HL-60 (cell line): Measurements from ENCODE around the gene RPRD1B.

ENCODE experiments used
- DNase-seq, 2 experiments: peaks; one replicate each; pipeline ENCODE4 v3.0.0-alpha.2; 2010 to 2020; ENCODE audit warnings: low read depth in 1 of 2, low spot score in 1 of 2
- H3K27ac ChIP-seq: fragments of 250-450 bp; sonication (Bioruptor Pico); replicated peaks from 2 replicates; pipeline ENCODE4 v1.5.1; 2020; ENCODE audit warnings: mild to moderate bottlenecking, moderate library complexity
- H3K27me3 ChIP-seq: fragments of 250-450 bp; sonication (Bioruptor Pico); 2 replicates; pipeline ENCODE4 v1.5.1; 2021; ENCODE audit warnings: mild to moderate bottlenecking, moderate library complexity; ENCODE audit not compliant: insufficient read depth, poor library complexity, severe bottlenecking
- H3K4me3 ChIP-seq: replicated peaks from 2 replicates; pipeline ENCODE4 v1.5.1; 2011; ENCODE audit warnings: mild to moderate bottlenecking, control low read depth, low read length; ENCODE audit not compliant: insufficient read depth
- GABPA ChIP-seq: IDR thresholded peaks from 2 replicates; pipeline ENCODE4 v1.6.1; 2012; ENCODE audit warnings: low read depth
- POLR2AphosphoS5 ChIP-seq: IDR thresholded peaks from 2 replicates; pipeline ENCODE4 v1.6.1; 2012; ENCODE audit warnings: low read depth
- SPI1 ChIP-seq: IDR thresholded peaks from 2 replicates; pipeline ENCODE4 v1.6.1; 2012; ENCODE audit warnings: low read depth, mild to moderate bottlenecking, borderline replicate concordance
- TF ChIP-seq, protein P1 (sequence below): IDR thresholded peaks from 2 replicates; pipeline ENCODE4 v1.6.1; 2012; ENCODE audit warnings: low read depth; ENCODE audit not compliant: insufficient replicate concordance
- TF ChIP-seq, protein P2 (sequence below): IDR thresholded peaks from one replicate; pipeline ENCODE4 v1.5.1; 2011; ENCODE audit warnings: low read length, control low read depth, inconsistent platforms; ENCODE audit not compliant: insufficient read depth

The RPRD1B gene

DNA sequence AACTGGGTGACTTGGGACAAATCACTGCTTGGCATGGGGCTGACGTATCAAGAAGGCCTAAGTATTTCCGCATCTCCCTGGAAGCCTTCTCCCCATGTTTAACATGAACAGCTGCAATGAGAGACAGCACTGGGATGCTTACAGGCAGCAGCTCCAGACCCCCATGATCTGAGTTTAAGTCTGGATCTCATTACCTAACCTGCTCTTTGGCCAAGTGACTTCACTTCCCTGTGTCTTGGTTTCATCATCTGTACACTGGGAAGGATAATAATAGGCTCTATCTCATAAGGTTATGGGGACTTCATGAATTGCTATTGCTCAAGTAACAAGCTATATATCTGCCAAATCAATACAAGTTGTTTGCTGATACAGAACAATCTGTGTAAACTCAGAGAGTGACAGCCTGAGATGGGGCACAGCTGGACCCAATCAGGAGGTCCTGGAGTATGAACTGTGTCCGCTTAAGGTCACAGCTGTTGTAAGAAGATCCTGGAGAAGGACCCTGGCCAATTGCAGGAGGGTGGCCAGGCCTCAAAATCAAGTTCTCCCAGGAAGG is 75.5 kb downstream of the RPRD1B start:
- no peak for DNase-seq
- Histone ChIP-seq H3K27me3 (no peaks in the 10 kb centered on the region), H3K4me3 (no peak overlapping the region), H3K27ac (no peak overlapping the region)
- TF ChIP-seq SPI1 (no peak), POLR2AphosphoS5 (no peak), GABPA (no peak)
- TF ChIP-seq, protein P1, sequence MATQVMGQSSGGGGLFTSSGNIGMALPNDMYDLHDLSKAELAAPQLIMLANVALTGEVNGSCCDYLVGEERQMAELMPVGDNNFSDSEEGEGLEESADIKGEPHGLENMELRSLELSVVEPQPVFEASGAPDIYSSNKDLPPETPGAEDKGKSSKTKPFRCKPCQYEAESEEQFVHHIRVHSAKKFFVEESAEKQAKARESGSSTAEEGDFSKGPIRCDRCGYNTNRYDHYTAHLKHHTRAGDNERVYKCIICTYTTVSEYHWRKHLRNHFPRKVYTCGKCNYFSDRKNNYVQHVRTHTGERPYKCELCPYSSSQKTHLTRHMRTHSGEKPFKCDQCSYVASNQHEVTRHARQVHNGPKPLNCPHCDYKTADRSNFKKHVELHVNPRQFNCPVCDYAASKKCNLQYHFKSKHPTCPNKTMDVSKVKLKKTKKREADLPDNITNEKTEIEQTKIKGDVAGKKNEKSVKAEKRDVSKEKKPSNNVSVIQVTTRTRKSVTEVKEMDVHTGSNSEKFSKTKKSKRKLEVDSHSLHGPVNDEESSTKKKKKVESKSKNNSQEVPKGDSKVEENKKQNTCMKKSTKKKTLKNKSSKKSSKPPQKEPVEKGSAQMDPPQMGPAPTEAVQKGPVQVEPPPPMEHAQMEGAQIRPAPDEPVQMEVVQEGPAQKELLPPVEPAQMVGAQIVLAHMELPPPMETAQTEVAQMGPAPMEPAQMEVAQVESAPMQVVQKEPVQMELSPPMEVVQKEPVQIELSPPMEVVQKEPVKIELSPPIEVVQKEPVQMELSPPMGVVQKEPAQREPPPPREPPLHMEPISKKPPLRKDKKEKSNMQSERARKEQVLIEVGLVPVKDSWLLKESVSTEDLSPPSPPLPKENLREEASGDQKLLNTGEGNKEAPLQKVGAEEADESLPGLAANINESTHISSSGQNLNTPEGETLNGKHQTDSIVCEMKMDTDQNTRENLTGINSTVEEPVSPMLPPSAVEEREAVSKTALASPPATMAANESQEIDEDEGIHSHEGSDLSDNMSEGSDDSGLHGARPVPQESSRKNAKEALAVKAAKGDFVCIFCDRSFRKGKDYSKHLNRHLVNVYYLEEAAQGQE = no peak
- TF ChIP-seq, protein P2, sequence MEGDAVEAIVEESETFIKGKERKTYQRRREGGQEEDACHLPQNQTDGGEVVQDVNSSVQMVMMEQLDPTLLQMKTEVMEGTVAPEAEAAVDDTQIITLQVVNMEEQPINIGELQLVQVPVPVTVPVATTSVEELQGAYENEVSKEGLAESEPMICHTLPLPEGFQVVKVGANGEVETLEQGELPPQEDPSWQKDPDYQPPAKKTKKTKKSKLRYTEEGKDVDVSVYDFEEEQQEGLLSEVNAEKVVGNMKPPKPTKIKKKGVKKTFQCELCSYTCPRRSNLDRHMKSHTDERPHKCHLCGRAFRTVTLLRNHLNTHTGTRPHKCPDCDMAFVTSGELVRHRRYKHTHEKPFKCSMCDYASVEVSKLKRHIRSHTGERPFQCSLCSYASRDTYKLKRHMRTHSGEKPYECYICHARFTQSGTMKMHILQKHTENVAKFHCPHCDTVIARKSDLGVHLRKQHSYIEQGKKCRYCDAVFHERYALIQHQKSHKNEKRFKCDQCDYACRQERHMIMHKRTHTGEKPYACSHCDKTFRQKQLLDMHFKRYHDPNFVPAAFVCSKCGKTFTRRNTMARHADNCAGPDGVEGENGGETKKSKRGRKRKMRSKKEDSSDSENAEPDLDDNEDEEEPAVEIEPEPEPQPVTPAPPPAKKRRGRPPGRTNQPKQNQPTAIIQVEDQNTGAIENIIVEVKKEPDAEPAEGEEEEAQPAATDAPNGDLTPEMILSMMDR = no peak

DNA sequence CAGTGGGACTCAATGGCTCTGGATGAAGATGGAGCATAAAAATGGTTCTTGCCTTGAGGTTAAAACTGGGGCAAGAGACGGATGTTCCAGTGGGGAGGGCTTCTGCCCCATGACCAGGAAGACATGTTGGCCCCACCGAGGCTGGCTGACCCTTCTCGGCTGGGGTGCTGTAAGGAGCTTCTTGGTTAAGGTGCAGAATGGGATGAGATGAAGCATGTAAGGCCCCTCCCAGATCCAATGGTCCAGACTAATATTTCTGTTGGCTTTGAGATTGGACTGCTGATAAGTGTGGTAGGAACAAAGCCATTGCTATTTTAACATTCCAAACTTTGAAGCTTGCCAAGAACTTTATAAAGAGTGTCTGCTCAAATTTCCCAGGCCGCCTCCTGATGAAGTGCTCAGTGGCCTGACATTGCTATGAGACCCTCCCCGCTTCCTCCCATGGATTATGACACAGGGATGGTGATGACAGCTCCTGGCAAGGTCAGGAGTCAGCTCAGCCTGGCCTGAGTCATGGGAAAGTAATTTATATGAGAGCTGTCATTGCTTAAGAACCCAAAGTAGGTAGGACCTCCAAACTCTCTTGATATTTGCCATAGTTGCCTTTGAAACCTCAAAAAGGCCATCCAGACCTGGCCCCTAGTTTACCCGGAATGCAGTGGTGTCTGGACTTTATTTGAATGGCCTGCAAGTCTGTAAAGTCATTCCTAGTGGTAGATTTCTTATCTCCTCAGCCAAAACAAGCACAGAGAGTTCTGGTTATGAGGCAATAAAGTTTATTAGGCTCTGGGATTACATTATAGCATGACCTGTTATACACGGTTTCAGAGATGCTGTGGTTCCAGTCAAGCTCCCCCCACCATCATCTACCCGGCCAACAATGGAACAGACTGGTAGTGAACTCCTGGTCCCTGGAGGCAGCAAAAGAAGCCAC is 76.3 kb downstream of the RPRD1B start:
- H3K4me3 ChIP-seq = no peak overlapping the region
- no peaks in the 10 kb centered on the region for H3K27me3 ChIP-seq
- H3K27ac ChIP-seq = no peak overlapping the region
- DNase-seq = no peak
- TF ChIP-seq, protein P1 = no peak
- TF ChIP-seq SPI1 (no peak), POLR2AphosphoS5 (no peak)
- TF ChIP-seq, protein P2 = no peak

DNA sequence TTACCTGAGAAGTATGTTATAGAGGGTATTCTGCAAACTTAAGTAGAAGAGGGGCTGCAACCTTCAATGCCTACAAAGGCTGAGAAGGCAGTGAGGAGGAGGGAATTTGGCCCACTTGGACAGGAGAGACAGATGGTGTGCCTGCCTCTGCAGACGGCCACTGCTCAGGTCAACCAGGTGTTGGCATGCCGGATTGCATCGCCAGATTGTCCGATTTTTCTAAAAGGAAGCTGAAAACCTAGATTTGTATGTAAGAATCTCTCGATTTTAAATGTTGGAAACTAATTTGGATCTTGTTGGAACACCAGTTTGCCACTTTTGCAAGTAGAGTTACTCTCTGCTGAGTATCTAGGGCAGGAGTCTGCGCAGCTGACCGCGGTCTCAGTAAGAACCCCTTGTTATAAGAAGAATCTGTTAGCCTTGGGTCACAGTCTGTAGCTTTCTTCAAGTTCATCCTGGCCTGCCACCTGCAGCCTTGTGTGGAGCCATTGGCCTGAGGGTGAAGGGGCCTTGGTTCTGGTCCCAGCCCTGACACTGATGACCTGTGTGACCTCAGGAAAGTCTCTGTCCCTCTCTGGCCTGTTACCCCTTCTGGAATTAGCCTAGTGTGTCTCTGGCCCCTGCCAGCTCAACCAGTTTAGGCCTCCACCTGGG is 77.1 kb downstream of the RPRD1B start:
- H3K4me3 ChIP-seq = no peak overlapping the region
- H3K27ac ChIP-seq = no peak overlapping the region
- TF ChIP-seq, protein P1 = no peak
- TF ChIP-seq SPI1 (no peak), POLR2AphosphoS5 (no peak), GABPA (no peak)
- TF ChIP-seq, protein P2 = no peak
- H3K27me3 ChIP-seq = no peaks in the 10 kb centered on the region
- no peak for DNase-seq
